Astrocyte (in vitro differentiated cells and primary cell): ENCODE results near the gene STIM1. TPM values are rescaled to one million over a fixed set of nuclear protein-coding genes. Genes with fewer than 3 reads are reported as not detected.
A peak's percentile ranks its signal among the peaks of the same experiment; 100 is the strongest.

Source experiments
- DNase-seq: peaks from one replicate; pipeline ENCODE4 v3.0.0-alpha.2; 2010; ENCODE audit warnings: low read depth
- FAIRE-seq: peaks from 2 replicates; lab custom pipeline; 2011; peaks lifted over from hg19 to GRCh38; lab: Jason Lieb, UNC
- H2AFZ ChIP-seq: 2 replicates; pipeline ENCODE4 v1.6.0; 2012; ENCODE audit warnings: low read depth, low read length, inconsistent platforms
- H3K27ac ChIP-seq: 2 replicates; pipeline ENCODE4 v1.5.1; 2011; ENCODE audit warnings: low read depth, low read length, inconsistent platforms
- H3K27me3 ChIP-seq: 2 replicates; pipeline ENCODE4 v1.6.0; 2011; ENCODE audit warnings: low read length, inconsistent platforms; ENCODE audit not compliant: insufficient read depth
- H3K36me3 ChIP-seq: 2 replicates; pipeline ENCODE4 v1.5.1; 2011; ENCODE audit warnings: low read length, inconsistent platforms; ENCODE audit not compliant: insufficient read depth
- H3K4me1 ChIP-seq: 2 replicates; pipeline ENCODE4 v1.5.1; 2011; ENCODE audit warnings: low read length, inconsistent platforms; ENCODE audit not compliant: insufficient read depth
- H3K4me2 ChIP-seq: 2 replicates; pipeline ENCODE4 v1.6.0; 2012; ENCODE audit warnings: low read length, inconsistent platforms
- H3K4me3 ChIP-seq: 2 replicates; pipeline ENCODE4 v1.5.1; 2011; ENCODE audit warnings: low read depth, mild to moderate bottlenecking, low read length, inconsistent platforms; ENCODE audit not compliant: insufficient read depth
- H3K79me2 ChIP-seq: 2 replicates; pipeline ENCODE4 v1.6.0; 2012; ENCODE audit warnings: mild to moderate bottlenecking, low read length, inconsistent platforms; ENCODE audit not compliant: insufficient read depth
- H3K9ac ChIP-seq: 2 replicates; pipeline ENCODE4 v1.6.0; 2012; ENCODE audit warnings: mild to moderate bottlenecking, low read length, inconsistent platforms
- H3K9me3 ChIP-seq: 2 replicates; pipeline ENCODE4 v1.5.1; 2012; ENCODE audit warnings: low read depth, mild to moderate bottlenecking, low read length, inconsistent platforms; ENCODE audit not compliant: insufficient read depth
- H4K20me1 ChIP-seq: 2 replicates; pipeline ENCODE4 v1.6.0; 2012; ENCODE audit warnings: low read length, inconsistent platforms; ENCODE audit not compliant: insufficient read depth
- H3K27ac Mint-ChIP-seq: one replicate; pipeline ENCODE4 v1.8.0; 2021; ENCODE audit warnings: mild to moderate bottlenecking, mixed read lengths; ENCODE audit not compliant: unreplicated experiment
- H3K27me3 Mint-ChIP-seq: one replicate; pipeline ENCODE4 v1.8.0; 2021; ENCODE audit warnings: low read depth, mixed read lengths; ENCODE audit not compliant: unreplicated experiment
- H3K36me3 Mint-ChIP-seq: one replicate; pipeline ENCODE4 v1.8.0; 2021; ENCODE audit warnings: low read depth, mixed read lengths; ENCODE audit not compliant: unreplicated experiment
- H3K4me1 Mint-ChIP-seq: one replicate; pipeline ENCODE4 v1.8.0; 2021; ENCODE audit warnings: low read depth, mixed read lengths; ENCODE audit not compliant: unreplicated experiment
- H3K4me3 Mint-ChIP-seq: one replicate; pipeline ENCODE4 v1.8.0; 2021; ENCODE audit warnings: mild to moderate bottlenecking, moderate library complexity, mixed read lengths; ENCODE audit not compliant: unreplicated experiment
- H3K9me3 Mint-ChIP-seq: one replicate; pipeline ENCODE4 v1.8.0; 2021; ENCODE audit warnings: mild to moderate bottlenecking, mixed read lengths; ENCODE audit not compliant: unreplicated experiment
- EZH2 ChIP-seq: IDR thresholded peaks from 2 replicates; pipeline ENCODE4 v1.6.1; 2012; ENCODE audit warnings: mild to moderate bottlenecking, low read length, inconsistent platforms; ENCODE audit not compliant: insufficient read depth
- total RNA-seq: library from RNA; stranded (reverse); gene quantifications from 2 replicates; pipeline ENCODE4 v1.2.1, GENCODE V29; 2021
- TF ChIP-seq, protein P1 (sequence below): IDR thresholded peaks from 2 replicates; pipeline ENCODE4 v1.5.1; 2011; ENCODE audit warnings: low read depth, mild to moderate bottlenecking, inconsistent platforms, low read length, moderate library complexity; ENCODE audit not compliant: insufficient read depth

STIM1 gene
- total RNA-seq, 1 donor from 2014 or later, result 42.9 TPM

- Mint-ChIP-seq H3K27me3 (no peaks in the 10 kb centered on the region), H3K27ac (peak overlapping the region; percentile 73), H3K4me3 (no peak overlapping the region), H3K4me1 (peaks cover 29% of the 10 kb centered on the region), H3K9me3 (no peaks in the 10 kb centered on the region), H3K36me3 (peaks cover 18% of the 10 kb centered on the region)
- no peak for TF ChIP-seq EZH2
- H3K4me3 ChIP-seq, result no peak overlapping the region
- H3K36me3 ChIP-seq, result peaks cover 16% of the 10 kb centered on the region
- H3K9ac ChIP-seq, result no peak overlapping the region
- no peaks in the 10 kb centered on the region for H3K9me3 ChIP-seq
- peaks cover 5% of the 10 kb centered on the region for H3K4me1 ChIP-seq
- no peak for DNase-seq
- no peak overlapping the region for H3K4me2 ChIP-seq
- no peak overlapping the region for H3K27ac ChIP-seq
- no peak overlapping the region for H2AFZ ChIP-seq
- peaks cover 94% of the 10 kb centered on the region for H4K20me1 ChIP-seq
- FAIRE-seq, result no peak
- H3K79me2 ChIP-seq, result peaks cover 76% of the 10 kb centered on the region
- H3K27me3 ChIP-seq, result no peaks in the 10 kb centered on the region
These were observed 23.9 kb upstream of the STIM1 start for GRCh38 chr11:3831378-3832239.

- TF ChIP-seq, protein P1, sequence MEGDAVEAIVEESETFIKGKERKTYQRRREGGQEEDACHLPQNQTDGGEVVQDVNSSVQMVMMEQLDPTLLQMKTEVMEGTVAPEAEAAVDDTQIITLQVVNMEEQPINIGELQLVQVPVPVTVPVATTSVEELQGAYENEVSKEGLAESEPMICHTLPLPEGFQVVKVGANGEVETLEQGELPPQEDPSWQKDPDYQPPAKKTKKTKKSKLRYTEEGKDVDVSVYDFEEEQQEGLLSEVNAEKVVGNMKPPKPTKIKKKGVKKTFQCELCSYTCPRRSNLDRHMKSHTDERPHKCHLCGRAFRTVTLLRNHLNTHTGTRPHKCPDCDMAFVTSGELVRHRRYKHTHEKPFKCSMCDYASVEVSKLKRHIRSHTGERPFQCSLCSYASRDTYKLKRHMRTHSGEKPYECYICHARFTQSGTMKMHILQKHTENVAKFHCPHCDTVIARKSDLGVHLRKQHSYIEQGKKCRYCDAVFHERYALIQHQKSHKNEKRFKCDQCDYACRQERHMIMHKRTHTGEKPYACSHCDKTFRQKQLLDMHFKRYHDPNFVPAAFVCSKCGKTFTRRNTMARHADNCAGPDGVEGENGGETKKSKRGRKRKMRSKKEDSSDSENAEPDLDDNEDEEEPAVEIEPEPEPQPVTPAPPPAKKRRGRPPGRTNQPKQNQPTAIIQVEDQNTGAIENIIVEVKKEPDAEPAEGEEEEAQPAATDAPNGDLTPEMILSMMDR, result no peak
- TF ChIP-seq EZH2, result no peak
- no peak for FAIRE-seq
- H3K27ac Mint-ChIP-seq, result no peak overlapping the region
These were observed 22.6 kb upstream of the STIM1 start for GRCh38 chr11:3832816-3833215.

GRCh38 chr11:3833449-3833848 lies 22.0 kb upstream of the STIM1 start:
- no peak for FAIRE-seq
- no peaks in the 10 kb centered on the region for H3K9me3 Mint-ChIP-seq
- H4K20me1 ChIP-seq, result peaks cover 93% of the 10 kb centered on the region

More at GRCh38 chr11:3832816-3833215, 22.6 kb upstream of the STIM1 start:
- no peak for DNase-seq
- Mint-ChIP-seq H3K9me3 (no peaks in the 10 kb centered on the region), H3K27me3 (no peaks in the 10 kb centered on the region), H3K4me1 (peaks cover 34% of the 10 kb centered on the region), H3K4me3 (no peak overlapping the region), H3K36me3 (peaks cover 13% of the 10 kb centered on the region)
- Histone ChIP-seq H4K20me1 (peaks cover 93% of the 10 kb centered on the region), H3K9ac (no peak overlapping the region), H3K36me3 (peaks cover 10% of the 10 kb centered on the region), H2AFZ (no peak overlapping the region), H3K4me3 (no peak overlapping the region), H3K27me3 (no peaks in the 10 kb centered on the region), H3K4me1 (peaks cover 5% of the 10 kb centered on the region), H3K27ac (no peak overlapping the region), H3K79me2 (peaks cover 88% of the 10 kb centered on the region), H3K9me3 (no peaks in the 10 kb centered on the region), H3K4me2 (no peak overlapping the region)

More at GRCh38 chr11:3833449-3833848, 22.0 kb upstream of the STIM1 start:
- peaks cover 5% of the 10 kb centered on the region for H3K4me1 ChIP-seq
- no peak overlapping the region for H3K9ac ChIP-seq
- Mint-ChIP-seq H3K4me1 (peaks cover 39% of the 10 kb centered on the region), H3K4me3 (no peak overlapping the region), H3K27me3 (no peaks in the 10 kb centered on the region), H3K27ac (no peak overlapping the region), H3K36me3 (peaks cover 17% of the 10 kb centered on the region)
- H3K9me3 ChIP-seq, result no peaks in the 10 kb centered on the region
- no peak for DNase-seq
- no peak for TF ChIP-seq EZH2
- TF ChIP-seq, protein P1, result no peak
- H3K27ac ChIP-seq, result no peak overlapping the region
- H3K36me3 ChIP-seq, result peaks cover 7% of the 10 kb centered on the region
- no peak overlapping the region for H3K4me2 ChIP-seq
- H3K27me3 ChIP-seq, result no peaks in the 10 kb centered on the region
- H3K79me2 ChIP-seq, result peaks cover 89% of the 10 kb centered on the region
- no peak overlapping the region for H2AFZ ChIP-seq
- H3K4me3 ChIP-seq, result no peak overlapping the region
